Neuron (in vitro differentiated cells): Measurements from ENCODE around the gene EEFSEC.

Source experiments
- H2AFZ ChIP-seq: one replicate; pipeline ENCODE4 v1.6.1; 2013; ENCODE audit warnings: low read depth, mild to moderate bottlenecking, inconsistent platforms, low read length, moderate library complexity
- H3K27me3 ChIP-seq: one replicate; pipeline ENCODE4 v1.6.1; 2013; ENCODE audit warnings: low read length; ENCODE audit not compliant: insufficient read depth
- H3K36me3 ChIP-seq: one replicate; pipeline ENCODE4 v1.6.1; 2013; ENCODE audit warnings: low read length; ENCODE audit not compliant: insufficient read depth
- H3K4me1 ChIP-seq: one replicate; pipeline ENCODE4 v1.6.1; 2013; ENCODE audit warnings: low read length; ENCODE audit not compliant: insufficient read depth
- H3K4me3 ChIP-seq: 2 replicates; pipeline ENCODE4 v1.5.1; 2013; ENCODE audit warnings: mild to moderate bottlenecking, low read length, moderate library complexity
- H3K9me3 ChIP-seq: one replicate; pipeline ENCODE4 v1.6.1; 2013; ENCODE audit warnings: low read length

The EEFSEC gene

DNA sequence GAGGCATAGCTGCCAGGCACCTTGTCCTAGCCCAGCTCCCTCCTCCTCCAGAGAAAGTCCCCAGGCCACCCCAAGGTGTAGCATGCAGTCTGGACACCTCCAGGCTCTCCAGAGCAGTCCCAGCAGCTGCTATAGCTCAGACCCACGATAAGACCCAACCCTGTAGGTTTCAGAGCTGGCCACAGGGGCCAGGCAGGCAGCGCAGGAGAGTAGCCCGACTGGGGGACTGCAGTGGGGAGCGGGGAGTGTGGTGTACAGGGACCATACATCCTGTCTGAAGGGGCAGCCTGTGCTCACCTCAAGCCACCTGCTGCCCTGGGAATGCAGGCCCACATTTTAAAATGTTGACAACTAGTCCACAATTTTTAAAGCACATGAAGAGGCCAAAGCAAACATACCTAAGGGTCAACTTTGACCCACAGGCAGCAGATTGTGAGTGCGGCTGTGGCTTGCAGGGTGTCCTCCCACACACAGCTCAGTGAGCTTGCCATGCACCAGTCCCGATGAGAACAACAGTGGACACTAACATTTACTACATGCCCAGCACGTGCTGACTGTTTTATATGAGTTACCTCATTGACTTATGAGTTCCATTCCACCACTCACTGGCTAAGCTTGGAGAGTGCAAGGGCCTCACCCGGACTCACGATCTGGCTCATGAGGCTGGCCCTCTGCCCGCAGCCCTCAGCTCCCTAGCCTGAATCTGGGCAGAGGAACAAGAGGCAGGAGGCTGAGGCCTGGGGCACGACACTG is 232.0 kb downstream of the EEFSEC start:
- Histone ChIP-seq H3K4me1 (no peaks in the 10 kb centered on the region), H3K9me3 (no peaks in the 10 kb centered on the region), H3K36me3 (no peaks in the 10 kb centered on the region), H3K27me3 (no peaks in the 10 kb centered on the region), H3K4me3 (no peak overlapping the region), H2AFZ (no peak overlapping the region)

DNA sequence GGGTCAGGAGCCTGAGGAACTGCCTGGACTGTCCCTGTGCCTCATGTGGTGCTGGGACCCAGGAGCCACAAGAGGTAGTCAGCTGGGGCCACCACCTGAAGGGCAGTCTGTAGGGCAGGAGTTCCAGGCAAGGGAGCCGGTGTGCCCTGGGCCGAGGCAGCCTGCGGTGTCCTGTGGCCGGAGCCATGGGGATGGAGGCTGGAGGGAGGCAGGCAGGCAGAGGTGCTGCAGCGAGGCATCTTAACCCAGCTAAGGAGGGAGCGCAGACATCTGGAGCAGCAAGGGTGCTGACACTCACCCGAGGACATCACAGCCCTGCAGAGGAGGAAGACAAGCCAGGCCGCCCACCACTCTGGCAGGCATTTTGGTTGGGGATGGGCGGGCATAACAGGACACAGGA is 235.7 kb downstream of the EEFSEC start:
- H2AFZ ChIP-seq = no peak overlapping the region
- no peaks in the 10 kb centered on the region for H3K36me3 ChIP-seq
- no peaks in the 10 kb centered on the region for H3K27me3 ChIP-seq
- H3K9me3 ChIP-seq = no peaks in the 10 kb centered on the region
- H3K4me3 ChIP-seq = no peak overlapping the region
- no peaks in the 10 kb centered on the region for H3K4me1 ChIP-seq

DNA sequence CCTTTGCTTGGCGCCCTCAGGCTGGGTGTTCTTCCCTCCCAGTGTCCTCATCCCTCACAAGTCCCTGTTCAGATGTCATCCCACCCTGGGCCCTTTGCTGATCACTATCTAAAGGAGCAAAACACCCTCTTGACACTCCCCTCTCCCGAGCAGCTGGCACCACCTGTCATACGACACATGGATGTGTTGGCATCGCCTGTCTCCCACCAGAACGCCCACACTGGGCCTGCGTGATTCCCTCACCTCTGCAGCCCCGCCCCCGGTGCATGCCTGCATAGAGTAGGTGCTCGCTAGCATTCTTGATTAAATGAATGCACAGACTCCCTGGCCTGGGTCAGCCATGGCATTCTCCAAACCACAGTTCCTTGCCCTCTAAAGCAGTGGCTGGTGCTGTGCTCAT is 237.6 kb downstream of the EEFSEC start:
- Histone ChIP-seq H3K9me3 (no peaks in the 10 kb centered on the region), H2AFZ (no peak overlapping the region), H3K36me3 (no peaks in the 10 kb centered on the region), H3K4me1 (peaks cover 4% of the 10 kb centered on the region), H3K27me3 (no peaks in the 10 kb centered on the region), H3K4me3 (no peak overlapping the region)

DNA sequence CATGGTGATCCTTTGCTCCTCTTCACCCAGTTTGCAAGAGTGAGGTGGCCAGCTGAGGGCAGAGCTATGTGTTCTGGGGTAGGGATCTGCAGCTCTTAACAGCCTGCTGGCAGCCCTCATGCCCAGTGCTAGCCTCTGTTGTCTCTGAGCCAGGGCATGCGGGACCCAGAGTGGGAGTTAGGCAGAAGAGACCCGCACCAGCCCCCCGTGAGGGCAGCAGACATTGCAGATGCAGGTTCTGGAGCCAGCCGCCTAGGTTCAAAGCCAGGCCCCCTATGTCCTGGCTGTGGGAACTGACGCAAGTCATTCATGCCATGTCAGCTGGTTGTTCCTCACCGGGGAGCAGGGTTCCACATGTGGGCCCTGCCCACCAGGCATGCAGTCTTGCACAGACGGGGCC is 238.7 kb downstream of the EEFSEC start:
- H3K4me1 ChIP-seq = peaks cover 4% of the 10 kb centered on the region
- no peak overlapping the region for H2AFZ ChIP-seq
- H3K36me3 ChIP-seq = no peaks in the 10 kb centered on the region
- H3K4me3 ChIP-seq = no peak overlapping the region
- no peaks in the 10 kb centered on the region for H3K9me3 ChIP-seq
- H3K27me3 ChIP-seq = no peaks in the 10 kb centered on the region

DNA sequence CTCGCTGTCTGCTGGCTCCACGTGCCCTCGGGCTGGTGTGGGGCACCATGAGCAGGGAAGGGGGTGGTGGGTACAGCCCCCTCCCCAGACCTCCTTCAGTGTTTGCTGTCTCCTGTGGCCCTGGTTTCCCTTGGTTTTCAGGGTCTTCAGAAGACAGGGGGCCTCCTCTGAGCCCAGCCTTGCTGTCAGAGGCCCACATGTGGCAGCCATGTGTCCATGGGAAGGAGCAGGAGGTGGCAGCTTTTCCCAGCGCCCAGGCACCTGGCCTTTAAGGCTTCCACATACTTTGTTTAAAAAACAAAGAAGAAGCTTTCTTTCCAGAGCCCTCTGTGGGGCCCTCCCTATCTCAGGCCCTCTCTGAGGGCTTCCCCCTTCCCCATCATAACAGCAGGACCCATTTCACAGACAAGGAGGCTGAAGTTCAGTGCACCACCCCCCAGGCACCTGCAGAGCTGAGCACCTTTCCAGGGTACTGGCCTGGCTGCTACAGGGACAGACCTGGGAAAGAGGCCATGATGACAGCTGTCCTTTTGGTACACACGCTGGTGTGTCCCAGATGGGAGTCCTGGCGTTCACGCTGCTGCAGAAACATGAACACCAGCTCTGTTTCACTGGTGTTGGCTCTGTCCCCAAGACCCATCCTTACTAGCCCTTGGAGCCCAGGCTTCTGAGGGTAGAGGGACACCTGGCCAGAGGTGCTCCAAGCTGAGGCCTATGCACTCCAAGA is 239.7 kb downstream of the EEFSEC start:
- H3K4me3 ChIP-seq = no peak overlapping the region
- no peaks in the 10 kb centered on the region for H3K9me3 ChIP-seq
- no peaks in the 10 kb centered on the region for H3K36me3 ChIP-seq
- H3K4me1 ChIP-seq = peaks cover 4% of the 10 kb centered on the region
- H3K27me3 ChIP-seq = no peaks in the 10 kb centered on the region
- no peak overlapping the region for H2AFZ ChIP-seq

DNA sequence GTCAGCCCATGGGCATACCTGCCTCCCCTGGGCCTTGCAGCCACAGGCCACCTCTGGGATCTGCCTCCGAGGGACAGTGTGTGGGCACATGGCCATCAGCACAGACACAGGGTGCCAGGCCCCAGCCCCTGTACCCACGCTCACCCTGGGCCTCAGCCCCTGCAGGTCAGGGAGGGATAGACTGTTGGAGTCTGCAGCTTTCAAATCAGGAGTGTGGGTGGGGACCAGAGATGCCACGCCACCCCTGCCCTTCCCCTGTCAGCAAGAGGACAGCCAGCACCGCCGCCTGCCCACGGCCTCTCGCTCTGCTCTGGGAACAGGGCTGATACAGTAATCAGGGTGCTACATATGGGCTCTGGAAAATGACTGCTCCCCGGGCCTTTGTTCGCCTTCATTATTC is 240.8 kb downstream of the EEFSEC start:
- H2AFZ ChIP-seq = no peak overlapping the region
- H3K4me1 ChIP-seq = peaks cover 9% of the 10 kb centered on the region
- no peaks in the 10 kb centered on the region for H3K9me3 ChIP-seq
- no peaks in the 10 kb centered on the region for H3K27me3 ChIP-seq
- H3K36me3 ChIP-seq = no peaks in the 10 kb centered on the region
- no peak overlapping the region for H3K4me3 ChIP-seq

DNA sequence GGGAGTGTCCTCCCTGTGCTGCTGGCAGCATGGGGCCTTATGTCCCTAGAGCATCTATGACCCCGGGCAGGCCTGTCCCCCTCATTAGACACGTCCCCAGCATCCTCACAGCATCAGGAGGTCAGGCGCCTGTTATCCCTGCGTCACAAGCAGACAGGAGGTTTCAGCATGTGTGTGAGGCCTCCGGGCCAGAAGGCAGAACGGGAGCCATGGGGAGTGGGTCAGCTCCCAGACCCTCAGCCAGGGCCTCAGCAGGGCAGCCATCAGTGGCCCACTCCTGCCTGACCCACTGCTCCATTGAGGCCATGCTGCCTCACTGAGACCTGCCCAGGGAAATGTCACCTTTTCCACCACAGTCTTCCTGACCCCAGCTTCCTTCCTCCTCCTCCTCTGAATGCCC is 241.8 kb downstream of the EEFSEC start:
- peaks cover 18% of the 10 kb centered on the region for H3K4me1 ChIP-seq
- no peak overlapping the region for H2AFZ ChIP-seq
- H3K4me3 ChIP-seq = no peak overlapping the region
- no peaks in the 10 kb centered on the region for H3K9me3 ChIP-seq
- H3K36me3 ChIP-seq = no peaks in the 10 kb centered on the region
- H3K27me3 ChIP-seq = no peaks in the 10 kb centered on the region

DNA sequence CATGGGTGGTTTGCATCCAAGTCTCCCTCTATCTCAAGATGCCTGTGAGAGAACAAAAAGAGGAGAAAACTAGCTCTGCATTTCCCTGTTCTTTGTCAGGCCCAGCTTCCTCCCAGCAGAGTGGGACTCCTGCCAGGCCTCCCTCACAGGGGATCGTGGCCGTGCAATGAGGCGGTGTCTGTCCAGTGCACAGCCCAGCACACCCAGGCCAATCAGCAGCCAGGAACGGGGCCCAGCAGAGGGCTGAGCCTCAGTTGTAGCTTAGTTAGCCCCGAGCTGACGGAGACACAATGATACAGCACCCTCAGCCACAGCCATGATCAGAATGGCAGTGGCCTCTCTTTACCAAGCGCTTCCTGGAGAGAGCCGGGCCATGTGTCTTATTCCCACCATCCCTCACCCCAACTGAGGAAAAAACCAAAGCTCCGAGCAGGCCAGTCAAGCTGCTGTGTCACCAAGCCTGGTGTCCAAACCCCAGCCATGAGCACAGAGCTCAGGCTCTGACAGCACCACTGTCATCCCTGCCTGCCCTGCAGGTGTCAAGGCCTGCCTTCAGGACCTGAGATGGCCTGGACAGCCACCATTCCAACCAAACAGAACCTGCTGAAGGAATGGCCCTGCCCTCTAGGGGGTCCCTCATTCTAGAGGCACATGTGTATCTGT is 242.3 kb downstream of the EEFSEC start:
- Histone ChIP-seq H3K27me3 (no peaks in the 10 kb centered on the region), H3K9me3 (no peaks in the 10 kb centered on the region), H3K4me1 (peaks cover 24% of the 10 kb centered on the region), H3K36me3 (no peaks in the 10 kb centered on the region), H3K4me3 (no peak overlapping the region), H2AFZ (no peak overlapping the region)

DNA sequence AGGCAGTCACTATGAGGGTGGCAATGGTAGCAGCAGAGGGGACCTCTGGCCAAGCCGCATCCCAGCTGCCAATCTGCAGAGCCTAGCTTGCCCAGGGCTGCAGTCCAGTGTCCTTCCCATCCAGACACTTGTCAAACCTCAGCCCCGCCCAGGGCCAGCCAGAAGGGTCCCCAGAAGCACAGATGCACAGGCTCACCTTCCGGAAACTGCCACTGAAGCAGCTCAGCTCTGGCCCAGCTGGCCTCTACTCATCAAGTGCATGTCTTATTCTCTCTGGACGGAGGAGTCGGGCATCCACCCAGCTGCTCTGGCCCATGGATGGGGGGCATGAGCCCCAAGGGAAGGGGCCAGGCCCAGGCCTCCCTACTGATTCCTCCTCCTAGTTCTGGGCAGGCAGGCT is 244.2 kb downstream of the EEFSEC start:
- Histone ChIP-seq H2AFZ (no peak overlapping the region), H3K4me1 (peaks cover 34% of the 10 kb centered on the region), H3K27me3 (no peaks in the 10 kb centered on the region), H3K9me3 (no peaks in the 10 kb centered on the region), H3K36me3 (no peaks in the 10 kb centered on the region), H3K4me3 (no peak overlapping the region)

DNA sequence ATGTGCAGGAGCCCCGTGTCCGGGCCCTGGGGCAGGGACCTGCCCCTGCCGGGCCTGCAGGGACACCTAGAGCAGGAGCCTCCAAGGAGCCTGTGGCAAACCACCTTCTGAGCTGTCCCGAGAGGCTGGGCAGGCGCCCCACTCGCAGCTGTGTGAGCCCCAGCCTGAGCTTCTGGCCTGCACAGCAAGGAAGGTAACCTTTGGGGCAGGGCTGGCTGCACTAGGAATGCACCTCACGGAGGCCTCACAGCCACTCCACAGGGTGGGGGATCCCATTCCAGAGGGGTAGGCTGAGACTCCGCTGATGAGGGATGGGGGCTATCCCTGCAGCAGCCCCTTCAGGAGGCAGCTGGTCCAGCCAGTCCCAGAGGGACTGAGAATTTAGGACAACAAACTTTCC is 245.3 kb downstream of the EEFSEC start:
- no peak overlapping the region for H2AFZ ChIP-seq
- H3K27me3 ChIP-seq = no peaks in the 10 kb centered on the region
- H3K36me3 ChIP-seq = no peaks in the 10 kb centered on the region
- no peak overlapping the region for H3K4me3 ChIP-seq
- H3K4me1 ChIP-seq = peaks cover 34% of the 10 kb centered on the region
- no peaks in the 10 kb centered on the region for H3K9me3 ChIP-seq

DNA sequence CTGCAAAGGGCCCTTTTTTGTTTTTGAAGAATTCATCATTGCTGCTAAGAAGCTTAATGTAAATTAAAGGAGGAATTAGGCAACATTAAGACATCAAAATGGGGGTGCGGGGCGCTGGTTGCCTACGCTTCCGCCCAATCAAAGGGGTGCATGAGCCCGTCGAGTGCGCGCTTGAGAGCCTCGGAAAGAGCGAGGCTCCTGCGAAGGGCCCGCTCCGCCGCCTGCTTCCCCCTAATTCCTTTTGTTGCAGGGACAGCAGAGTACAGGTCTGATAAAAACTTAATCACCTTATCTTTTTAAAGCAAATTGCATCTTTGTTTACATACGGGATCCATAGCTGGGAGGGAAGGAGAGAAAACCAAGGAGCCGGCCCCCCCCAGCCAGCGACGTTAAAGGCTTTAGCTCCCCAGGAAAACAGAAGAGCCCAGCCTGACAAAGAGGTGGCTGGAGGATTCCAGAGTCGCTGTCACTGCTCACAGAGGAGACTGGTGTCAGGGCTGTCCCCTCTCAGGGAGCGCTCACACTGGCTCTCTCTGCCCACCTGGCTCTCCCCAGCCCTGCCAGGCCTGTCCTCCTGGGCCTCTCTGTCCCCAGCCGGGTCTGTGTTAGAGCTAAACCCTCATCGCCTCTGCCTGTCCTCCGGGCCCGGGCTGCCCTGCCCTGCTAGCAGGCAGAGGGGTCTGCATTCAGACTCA is 246.1 kb downstream of the EEFSEC start:
- H3K36me3 ChIP-seq = no peaks in the 10 kb centered on the region
- no peaks in the 10 kb centered on the region for H3K9me3 ChIP-seq
- H2AFZ ChIP-seq = no peak overlapping the region
- no peaks in the 10 kb centered on the region for H3K27me3 ChIP-seq
- peaks cover 34% of the 10 kb centered on the region for H3K4me1 ChIP-seq
- no peak overlapping the region for H3K4me3 ChIP-seq

DNA sequence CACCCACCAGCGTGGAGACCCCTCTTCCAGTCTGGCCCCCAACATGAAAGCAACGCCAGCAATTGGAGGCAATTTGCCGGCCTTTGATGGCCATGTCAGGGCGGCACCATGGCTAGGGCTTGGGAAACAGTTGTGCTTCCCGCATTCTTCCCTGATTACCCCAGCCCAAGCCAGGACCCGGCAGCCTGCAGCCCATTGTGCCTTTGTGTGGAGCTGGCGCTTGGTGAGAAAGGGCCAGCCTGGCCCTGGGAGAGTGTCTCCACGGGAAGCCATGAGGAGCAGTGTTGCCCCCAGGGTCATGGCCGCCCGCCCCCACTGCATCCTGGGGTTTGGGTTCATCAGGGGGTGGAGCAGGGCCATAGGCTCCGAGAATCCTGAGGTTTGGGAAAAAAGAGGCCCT is 247.4 kb downstream of the EEFSEC start:
- Histone ChIP-seq H2AFZ (no peak overlapping the region), H3K4me1 (peaks cover 30% of the 10 kb centered on the region)

DNA sequence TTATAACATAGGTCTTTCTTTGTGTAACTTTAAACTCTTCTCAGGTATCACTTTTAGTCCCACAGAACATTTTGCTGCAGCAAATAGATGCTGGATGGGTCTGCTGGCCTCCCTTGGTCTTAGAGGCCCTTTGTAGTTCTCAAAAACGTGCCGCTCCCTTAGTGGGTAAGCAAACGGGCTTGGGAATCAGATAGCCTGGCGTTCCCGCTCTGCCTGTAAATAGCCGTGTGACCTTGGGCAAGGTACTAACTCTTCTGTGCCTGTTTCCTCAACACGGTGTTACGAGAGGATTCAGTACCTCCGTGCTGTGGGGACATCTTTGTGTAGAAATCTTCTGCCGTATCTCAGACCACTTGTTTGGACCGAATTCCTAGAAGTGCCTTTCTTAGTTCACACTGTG is 249.0 kb downstream of the EEFSEC start:
- Histone ChIP-seq H3K27me3 (no peaks in the 10 kb centered on the region), H3K36me3 (no peaks in the 10 kb centered on the region), H2AFZ (no peak overlapping the region), H3K9me3 (no peaks in the 10 kb centered on the region), H3K4me3 (no peak overlapping the region), H3K4me1 (peaks cover 30% of the 10 kb centered on the region)

More for the DNA sequence above, 247.4 kb downstream of the EEFSEC start:
- no peaks in the 10 kb centered on the region for H3K27me3 ChIP-seq
- H3K4me3 ChIP-seq = no peak overlapping the region
- H3K9me3 ChIP-seq = no peaks in the 10 kb centered on the region
- no peaks in the 10 kb centered on the region for H3K36me3 ChIP-seq
